ENCODE results near the gene LRCH2. TPM values are rescaled to one million over a fixed set of nuclear protein-coding genes. Genes with fewer than 3 reads are reported as not detected.

LRCH2 gene
- total RNA-seq, 4 donors from 2014 or later = 0.11 to 0.84 (median 0.49) TPM

- no peak for DNase-seq (ENCODE audit: low spot score in 2 of 2)
- H3K4me3 ChIP-seq (ENCODE audit: low read depth, poor library complexity, severe bottlenecking) = no peak overlapping the region
- TF ChIP-seq CTCF (IDR thresholded peaks at IDR 0.05) = no peak
- TF ChIP-seq POLR2A (IDR thresholded peaks at IDR 0.05) = no peak
- 90 to 96% methylated on average over 3 of the region's 3 CpGs for WGBS, 2 donors
- intact Hi-C loops (cut with DNase I; ENCODE audit: low total_unique reads) = no loop called here
Observed at GRCh38 chrX:115260330-115260729, 26.4 kb upstream of the LRCH2 start.

DNA sequence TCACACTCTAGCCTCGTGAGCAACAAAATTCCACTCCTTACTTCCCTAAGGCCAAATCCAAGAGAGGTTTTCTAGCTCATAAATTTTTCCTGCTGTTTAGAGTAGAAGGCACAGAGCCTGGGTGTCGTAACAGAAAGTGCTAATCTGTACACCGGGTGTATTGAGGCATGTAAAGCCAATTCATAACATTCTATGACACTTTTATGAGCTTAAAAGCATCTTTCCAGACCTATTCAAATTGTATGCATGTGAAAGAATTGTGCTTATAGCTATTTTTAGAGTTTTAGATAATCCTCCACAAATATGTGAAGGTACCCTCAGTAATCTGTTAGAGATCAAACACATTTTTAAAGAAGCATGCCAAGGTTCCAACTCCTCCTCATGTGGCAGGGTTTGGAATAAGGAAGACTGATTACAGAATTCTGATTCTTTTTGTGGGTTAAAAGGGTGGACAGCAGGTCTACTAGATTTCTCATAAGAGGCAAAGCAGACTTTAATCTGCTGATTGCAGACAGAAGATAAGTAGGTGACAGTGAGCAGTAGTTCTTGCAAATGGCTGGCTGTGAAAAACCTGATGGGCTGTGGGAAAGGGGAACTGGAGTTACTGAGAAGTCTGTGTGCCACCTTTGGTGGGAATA lies 25.5 kb upstream of the LRCH2 start:
- no peak overlapping the region for H3K4me3 ChIP-seq (ENCODE audit: low read depth, poor library complexity, severe bottlenecking)
- intact Hi-C loops (cut with DNase I; ENCODE audit: low total_unique reads) = no loop called here
- WGBS, 2 donors = 38 to 46% methylated on average over 3 of the region's 3 CpGs
- DNase-seq (ENCODE audit: low spot score in 2 of 2) = no peak
- no peak for TF ChIP-seq POLR2A (IDR thresholded peaks at IDR 0.05)
- no peak for TF ChIP-seq CTCF (IDR thresholded peaks at IDR 0.05)

DNA sequence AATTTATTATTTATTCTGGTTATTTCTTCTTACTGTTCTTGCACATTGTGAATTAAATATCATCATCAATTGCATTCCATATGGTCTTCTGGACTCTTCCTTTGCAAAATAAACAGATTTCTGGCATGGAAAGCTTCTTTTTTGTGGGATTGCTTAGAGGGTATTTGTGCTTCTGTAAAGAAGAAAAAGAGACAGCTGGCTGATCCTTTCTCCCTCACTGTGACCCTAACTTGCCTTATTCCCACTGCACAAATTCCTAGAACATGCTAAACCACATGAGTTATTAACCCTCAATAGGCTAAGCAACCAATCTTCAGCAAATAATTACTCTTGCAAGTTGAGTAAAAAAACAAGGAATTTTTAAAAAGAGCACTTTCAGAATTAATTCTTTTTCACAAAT lies 23.8 kb upstream of the LRCH2 start:
- DNase-seq (ENCODE audit: low spot score in 2 of 2) = no peak
- H3K4me3 ChIP-seq (ENCODE audit: low read depth, poor library complexity, severe bottlenecking) = no peak overlapping the region
- intact Hi-C loops (cut with DNase I; ENCODE audit: low total_unique reads) = no loop called here
- TF ChIP-seq POLR2A (IDR thresholded peaks at IDR 0.05) (no peak), CTCF (IDR thresholded peaks at IDR 0.05) (no peak)

DNA sequence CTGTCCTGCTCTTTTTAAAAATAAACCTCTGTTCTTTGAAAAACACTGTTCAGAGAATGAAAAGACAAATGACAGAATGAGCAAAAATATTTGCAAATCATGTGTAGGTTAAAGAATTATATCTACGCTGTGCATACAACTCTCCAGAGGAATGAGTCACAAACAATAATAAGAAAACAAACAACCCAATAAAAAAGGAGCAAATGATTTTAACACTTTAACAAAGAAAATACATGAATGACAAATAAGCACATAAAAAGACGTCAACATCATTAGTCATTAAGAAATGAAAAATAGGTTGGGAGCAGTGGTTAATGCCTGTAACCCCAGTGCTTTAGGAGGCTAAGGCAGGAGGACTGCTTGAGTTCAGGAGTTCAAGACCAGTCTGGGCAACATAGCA lies 21.1 kb upstream of the LRCH2 start:
- H3K4me3 ChIP-seq (ENCODE audit: low read depth, poor library complexity, severe bottlenecking) = no peak overlapping the region
- TF ChIP-seq CTCF (IDR thresholded peaks at IDR 0.05) = no peak
- no peak for TF ChIP-seq POLR2A (IDR thresholded peaks at IDR 0.05)
- intact Hi-C loops (cut with DNase I; ENCODE audit: low total_unique reads) = no loop called here
- WGBS, 2 donors = 69 to 76% methylated on average over 2 of the region's 2 CpGs
- no peak for DNase-seq (ENCODE audit: low spot score in 2 of 2)

DNA sequence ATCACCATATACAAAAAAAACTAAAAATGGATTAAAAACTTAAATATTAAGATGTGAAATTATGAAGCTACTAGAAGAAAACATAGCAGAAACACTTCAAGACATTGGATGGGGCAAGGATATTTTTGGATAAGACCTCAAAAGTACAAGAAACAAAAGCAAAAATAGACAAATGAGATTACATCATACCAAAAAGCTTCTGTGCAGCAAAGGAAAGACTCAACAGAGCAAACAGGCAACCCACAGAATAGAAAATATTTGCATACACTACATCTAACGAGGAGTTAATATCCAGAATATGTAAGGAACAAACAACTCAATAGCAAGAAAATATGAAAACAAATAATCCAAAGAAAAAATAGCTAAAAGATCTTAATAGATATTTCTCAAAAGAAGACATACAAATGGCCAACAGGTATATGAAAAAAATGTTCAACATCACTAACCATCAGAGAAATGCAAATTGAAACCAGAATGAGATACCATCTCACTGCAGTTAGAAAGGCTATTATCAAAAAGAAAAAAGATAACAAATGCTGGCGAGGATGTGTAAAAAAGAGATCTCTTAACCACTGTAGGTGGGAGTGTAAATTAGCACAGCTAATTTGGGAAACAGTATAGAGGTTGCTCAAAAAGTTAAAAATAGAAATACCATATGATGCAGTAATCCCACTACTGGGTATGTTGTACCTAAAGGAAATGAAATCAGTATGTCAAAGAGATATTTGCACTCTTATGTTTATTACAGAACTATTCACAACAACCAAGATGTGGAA lies 17.8 kb upstream of the LRCH2 start:
- intact Hi-C loops (cut with DNase I; ENCODE audit: low total_unique reads) = no loop called here
- no peak for DNase-seq (ENCODE audit: low spot score in 2 of 2)
- WGBS, 2 donors = 65 to 82% methylated on average over 2 of the region's 2 CpGs

More for the DNA sequence above, 17.8 kb upstream of the LRCH2 start:
- no peak for TF ChIP-seq POLR2A (IDR thresholded peaks at IDR 0.05)
- TF ChIP-seq CTCF (IDR thresholded peaks at IDR 0.05) = no peak
- no peak overlapping the region for H3K4me3 ChIP-seq (ENCODE audit: low read depth, poor library complexity, severe bottlenecking)

Data from lower leg skin (tissue), 4 donors.